ENCODE results near the gene MAS1L.

The MAS1L gene

GRCh38 chr6:29479560-29479959, 8.2 kb downstream of the MAS1L start:
- no peak overlapping the region for H3K4ac ChIP-seq (ENCODE audit: low read depth, low read length)
- H3K79me2 ChIP-seq (ENCODE audit: control insufficient read depth, insufficient read depth, low read length, poor library complexity): no peaks in the 10 kb centered on the region
- no peak overlapping the region for H4K12ac ChIP-seq (ENCODE audit: low read depth, low read length)
- H3K27ac ChIP-seq (ENCODE audit: low read depth, low read length): no peak overlapping the region
- H2AK5ac ChIP-seq (ENCODE audit: low read length): no peak overlapping the region
- no peak overlapping the region for H4K8ac ChIP-seq (ENCODE audit: low read depth, low read length)
- H2BK5ac ChIP-seq (ENCODE audit: low read depth, low read length, poor library complexity): no peak overlapping the region
- H3K4me1 ChIP-seq (ENCODE audit: control insufficient read depth in 1 of 2, insufficient read depth in 2 of 2, low read length in 2 of 2): no peaks in the 10 kb centered on the region
- no peak overlapping the region for H3K9ac ChIP-seq (ENCODE audit: low read length)
- H3K27me3 ChIP-seq (ENCODE audit: insufficient read depth, low read length): no peaks in the 10 kb centered on the region
- H3K9me3 ChIP-seq (ENCODE audit: insufficient read depth, low read depth, low read length): peaks cover 5% of the 10 kb centered on the region
- H4K91ac ChIP-seq (ENCODE audit: low read depth, low read length): no peak overlapping the region
- no peaks in the 10 kb centered on the region for H3K79me1 ChIP-seq (ENCODE audit: low read length)
- H3K36me3 ChIP-seq (ENCODE audit: control insufficient read depth in 1 of 2, insufficient read depth in 2 of 2, low read length in 2 of 2): no peaks in the 10 kb centered on the region
- H3K14ac ChIP-seq (ENCODE audit: low read length): no peak overlapping the region
- H3K4me3 ChIP-seq (ENCODE audit: low read depth, low read length): no peak overlapping the region
- no peak overlapping the region for H3K4me2 ChIP-seq (ENCODE audit: low read length)
- no peak for DNase-seq
- no peak overlapping the region for H2BK12ac ChIP-seq (ENCODE audit: low read length)
- no peak overlapping the region for H2BK120ac ChIP-seq (ENCODE audit: insufficient read depth, low read length, poor library complexity)
- no CpG with 5 or more reads among the region's 2 CpGs for WGBS (ENCODE audit: extremely low coverage, insufficient coverage, insufficient read length)
- H3K23ac ChIP-seq (ENCODE audit: low read length): no peak overlapping the region
- no peak overlapping the region for H3K18ac ChIP-seq (ENCODE audit: low read length)
- H2AFZ ChIP-seq (ENCODE audit: insufficient read depth, low read length, poor library complexity): no peak overlapping the region

GRCh38 chr6:29478740-29479139, 9.0 kb downstream of the MAS1L start:
- no peak overlapping the region for H3K4me3 ChIP-seq (ENCODE audit: low read depth, low read length)
- H3K4me2 ChIP-seq (ENCODE audit: low read length): no peak overlapping the region
- H3K36me3 ChIP-seq (ENCODE audit: control insufficient read depth in 1 of 2, insufficient read depth in 2 of 2, low read length in 2 of 2): no peaks in the 10 kb centered on the region
- no CpG with 5 or more reads among the region's 5 CpGs for WGBS (ENCODE audit: extremely low coverage, insufficient coverage, insufficient read length)
- no peak overlapping the region for H2AFZ ChIP-seq (ENCODE audit: insufficient read depth, low read length, poor library complexity)
- no peak overlapping the region for H2BK120ac ChIP-seq (ENCODE audit: insufficient read depth, low read length, poor library complexity)
- H2BK12ac ChIP-seq (ENCODE audit: low read length): no peak overlapping the region
- no peak overlapping the region for H2BK5ac ChIP-seq (ENCODE audit: low read depth, low read length, poor library complexity)
- no peak overlapping the region for H2AK5ac ChIP-seq (ENCODE audit: low read length)
- no peak overlapping the region for H3K9ac ChIP-seq (ENCODE audit: low read length)
- H4K91ac ChIP-seq (ENCODE audit: low read depth, low read length): no peak overlapping the region
- no peak overlapping the region for H4K8ac ChIP-seq (ENCODE audit: low read depth, low read length)
- H3K27ac ChIP-seq (ENCODE audit: low read depth, low read length): no peak overlapping the region
- H3K27me3 ChIP-seq (ENCODE audit: insufficient read depth, low read length): no peaks in the 10 kb centered on the region
- H3K79me1 ChIP-seq (ENCODE audit: low read length): no peaks in the 10 kb centered on the region
- H3K4me1 ChIP-seq (ENCODE audit: control insufficient read depth in 1 of 2, insufficient read depth in 2 of 2, low read length in 2 of 2): no peaks in the 10 kb centered on the region
- H3K18ac ChIP-seq (ENCODE audit: low read length): no peak overlapping the region
- DNase-seq: no peak
- H3K9me3 ChIP-seq (ENCODE audit: insufficient read depth, low read depth, low read length): peaks cover 5% of the 10 kb centered on the region
- H3K79me2 ChIP-seq (ENCODE audit: control insufficient read depth, insufficient read depth, low read length, poor library complexity): no peaks in the 10 kb centered on the region
- H3K23ac ChIP-seq (ENCODE audit: low read length): no peak overlapping the region
- H4K12ac ChIP-seq (ENCODE audit: low read depth, low read length): no peak overlapping the region
- H3K4ac ChIP-seq (ENCODE audit: low read depth, low read length): no peak overlapping the region
- no peak overlapping the region for H3K14ac ChIP-seq (ENCODE audit: low read length)

GRCh38 chr6:29477923-29478450, 9.8 kb downstream of the MAS1L start:
- Histone ChIP-seq H3K4me2 (ENCODE audit: low read length) (no peak overlapping the region), H2AK5ac (ENCODE audit: low read length) (no peak overlapping the region), H3K18ac (ENCODE audit: low read length) (no peak overlapping the region), H2BK12ac (ENCODE audit: low read length) (no peak overlapping the region), H3K4me3 (ENCODE audit: low read depth, low read length) (no peak overlapping the region), H3K14ac (ENCODE audit: low read length) (no peak overlapping the region), H4K91ac (ENCODE audit: low read depth, low read length) (no peak overlapping the region), H2BK5ac (ENCODE audit: low read depth, low read length, poor library complexity) (no peak overlapping the region), H4K8ac (ENCODE audit: low read depth, low read length) (no peak overlapping the region), H3K4ac (ENCODE audit: low read depth, low read length) (no peak overlapping the region), H3K36me3 (ENCODE audit: control insufficient read depth in 1 of 2, insufficient read depth in 2 of 2, low read length in 2 of 2) (no peaks in the 10 kb centered on the region), H4K12ac (ENCODE audit: low read depth, low read length) (no peak overlapping the region), H2AFZ (ENCODE audit: insufficient read depth, low read length, poor library complexity) (no peak overlapping the region), H3K27me3 (ENCODE audit: insufficient read depth, low read length) (no peaks in the 10 kb centered on the region), H3K9me3 (ENCODE audit: insufficient read depth, low read depth, low read length) (peaks cover 5% of the 10 kb centered on the region), H3K27ac (ENCODE audit: low read depth, low read length) (no peak overlapping the region), H3K79me1 (ENCODE audit: low read length) (no peaks in the 10 kb centered on the region), H3K4me1 (ENCODE audit: control insufficient read depth in 1 of 2, insufficient read depth in 2 of 2, low read length in 2 of 2) (no peaks in the 10 kb centered on the region), H2BK120ac (ENCODE audit: insufficient read depth, low read length, poor library complexity) (no peak overlapping the region), H3K79me2 (ENCODE audit: control insufficient read depth, insufficient read depth, low read length, poor library complexity) (no peaks in the 10 kb centered on the region), H3K9ac (ENCODE audit: low read length) (no peak overlapping the region), H3K23ac (ENCODE audit: low read length) (no peak overlapping the region)
- no CpG with 5 or more reads among the region's 5 CpGs for WGBS (ENCODE audit: extremely low coverage, insufficient coverage, insufficient read length)
- DNase-seq: peak in 1 of 2 donors; percentile 42

- H3K4me1 ChIP-seq (ENCODE audit: control insufficient read depth in 1 of 2, insufficient read depth in 2 of 2, low read length in 2 of 2): no peaks in the 10 kb centered on the region
Observed at GRCh38 chr6:29474996-29475395, 12.8 kb downstream of the MAS1L start.

More at GRCh38 chr6:29474996-29475395, 12.8 kb downstream of the MAS1L start:
- Histone ChIP-seq H2BK12ac (ENCODE audit: low read length) (no peak overlapping the region), H3K4ac (ENCODE audit: low read depth, low read length) (no peak overlapping the region), H3K18ac (ENCODE audit: low read length) (no peak overlapping the region), H4K12ac (ENCODE audit: low read depth, low read length) (no peak overlapping the region), H3K27me3 (ENCODE audit: insufficient read depth, low read length) (no peaks in the 10 kb centered on the region), H3K23ac (ENCODE audit: low read length) (no peak overlapping the region), H3K9ac (ENCODE audit: low read length) (no peak overlapping the region), H2AFZ (ENCODE audit: insufficient read depth, low read length, poor library complexity) (no peak overlapping the region), H3K4me3 (ENCODE audit: low read depth, low read length) (no peak overlapping the region), H2AK5ac (ENCODE audit: low read length) (no peak overlapping the region), H3K36me3 (ENCODE audit: control insufficient read depth in 1 of 2, insufficient read depth in 2 of 2, low read length in 2 of 2) (no peaks in the 10 kb centered on the region), H3K14ac (ENCODE audit: low read length) (no peak overlapping the region), H3K79me1 (ENCODE audit: low read length) (no peaks in the 10 kb centered on the region), H4K91ac (ENCODE audit: low read depth, low read length) (no peak overlapping the region), H3K79me2 (ENCODE audit: control insufficient read depth, insufficient read depth, low read length, poor library complexity) (no peaks in the 10 kb centered on the region), H3K27ac (ENCODE audit: low read depth, low read length) (no peak overlapping the region), H2BK120ac (ENCODE audit: insufficient read depth, low read length, poor library complexity) (no peak overlapping the region), H3K9me3 (ENCODE audit: insufficient read depth, low read depth, low read length) (peaks cover 5% of the 10 kb centered on the region), H3K4me2 (ENCODE audit: low read length) (no peak overlapping the region), H4K8ac (ENCODE audit: low read depth, low read length) (no peak overlapping the region), H2BK5ac (ENCODE audit: low read depth, low read length, poor library complexity) (no peak overlapping the region)
- no peak for DNase-seq
- WGBS (ENCODE audit: extremely low coverage, insufficient coverage, insufficient read length): no CpG with 5 or more reads among the region's 2 CpGs

All from trophoblast cell (in vitro differentiated cells and primary cell).